GM10266 (cell line): ENCODE results near the gene MBOAT2.

ENCODE experiments used
- DNase-seq: peaks from one replicate; pipeline ENCODE4 v3.0.0; 2012; ENCODE audit errors: extremely low spot score
- TF ChIP-seq, protein P1 (sequence below): IDR thresholded peaks from 2 replicates; pipeline ENCODE4 v1.5.1; 2012; ENCODE audit warnings: mild to moderate bottlenecking, low read depth; ENCODE audit not compliant: control insufficient read depth, insufficient read depth; ENCODE audit errors: missing control alignments

Gene MBOAT2

DNA sequence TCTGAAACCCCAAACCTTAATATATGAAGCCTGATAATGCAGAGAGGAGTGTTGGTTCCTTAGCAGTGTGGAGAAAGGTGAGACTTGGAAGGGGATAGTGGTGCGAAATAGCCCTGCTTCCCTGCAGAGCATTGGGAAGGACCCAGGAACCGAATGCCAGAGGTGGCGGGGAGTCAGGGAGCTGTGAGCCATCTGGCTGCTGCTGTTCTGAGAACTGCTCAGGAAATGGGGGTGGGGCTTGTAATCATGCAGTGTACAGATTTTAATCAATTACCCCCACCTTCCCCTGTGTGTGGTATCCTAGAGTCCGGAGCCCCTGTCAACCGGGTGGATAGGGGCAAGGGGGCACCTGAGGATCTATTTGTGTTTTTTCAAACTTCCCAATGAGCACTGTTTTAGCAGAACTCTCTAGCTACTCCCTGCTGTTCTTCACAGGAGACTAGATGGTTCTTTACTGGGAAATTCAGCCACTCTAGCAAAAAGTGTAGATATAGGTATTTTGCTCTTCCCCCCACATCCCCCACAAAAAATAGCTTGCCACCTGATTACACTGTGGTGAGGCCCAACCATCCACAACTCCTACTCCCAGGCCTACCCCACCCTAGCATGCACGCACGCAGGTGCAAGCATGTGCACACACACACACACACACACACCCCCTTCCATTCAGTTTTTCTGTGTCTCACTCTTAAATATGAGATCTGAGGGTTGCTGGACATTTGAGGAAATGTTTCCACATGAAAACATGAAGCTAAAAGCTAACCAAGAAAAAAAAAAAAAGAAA is 30.1 kb upstream of the MBOAT2 start:
- DNase-seq, result no peak
- TF ChIP-seq, protein P1, sequence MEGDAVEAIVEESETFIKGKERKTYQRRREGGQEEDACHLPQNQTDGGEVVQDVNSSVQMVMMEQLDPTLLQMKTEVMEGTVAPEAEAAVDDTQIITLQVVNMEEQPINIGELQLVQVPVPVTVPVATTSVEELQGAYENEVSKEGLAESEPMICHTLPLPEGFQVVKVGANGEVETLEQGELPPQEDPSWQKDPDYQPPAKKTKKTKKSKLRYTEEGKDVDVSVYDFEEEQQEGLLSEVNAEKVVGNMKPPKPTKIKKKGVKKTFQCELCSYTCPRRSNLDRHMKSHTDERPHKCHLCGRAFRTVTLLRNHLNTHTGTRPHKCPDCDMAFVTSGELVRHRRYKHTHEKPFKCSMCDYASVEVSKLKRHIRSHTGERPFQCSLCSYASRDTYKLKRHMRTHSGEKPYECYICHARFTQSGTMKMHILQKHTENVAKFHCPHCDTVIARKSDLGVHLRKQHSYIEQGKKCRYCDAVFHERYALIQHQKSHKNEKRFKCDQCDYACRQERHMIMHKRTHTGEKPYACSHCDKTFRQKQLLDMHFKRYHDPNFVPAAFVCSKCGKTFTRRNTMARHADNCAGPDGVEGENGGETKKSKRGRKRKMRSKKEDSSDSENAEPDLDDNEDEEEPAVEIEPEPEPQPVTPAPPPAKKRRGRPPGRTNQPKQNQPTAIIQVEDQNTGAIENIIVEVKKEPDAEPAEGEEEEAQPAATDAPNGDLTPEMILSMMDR, result no peak

DNA sequence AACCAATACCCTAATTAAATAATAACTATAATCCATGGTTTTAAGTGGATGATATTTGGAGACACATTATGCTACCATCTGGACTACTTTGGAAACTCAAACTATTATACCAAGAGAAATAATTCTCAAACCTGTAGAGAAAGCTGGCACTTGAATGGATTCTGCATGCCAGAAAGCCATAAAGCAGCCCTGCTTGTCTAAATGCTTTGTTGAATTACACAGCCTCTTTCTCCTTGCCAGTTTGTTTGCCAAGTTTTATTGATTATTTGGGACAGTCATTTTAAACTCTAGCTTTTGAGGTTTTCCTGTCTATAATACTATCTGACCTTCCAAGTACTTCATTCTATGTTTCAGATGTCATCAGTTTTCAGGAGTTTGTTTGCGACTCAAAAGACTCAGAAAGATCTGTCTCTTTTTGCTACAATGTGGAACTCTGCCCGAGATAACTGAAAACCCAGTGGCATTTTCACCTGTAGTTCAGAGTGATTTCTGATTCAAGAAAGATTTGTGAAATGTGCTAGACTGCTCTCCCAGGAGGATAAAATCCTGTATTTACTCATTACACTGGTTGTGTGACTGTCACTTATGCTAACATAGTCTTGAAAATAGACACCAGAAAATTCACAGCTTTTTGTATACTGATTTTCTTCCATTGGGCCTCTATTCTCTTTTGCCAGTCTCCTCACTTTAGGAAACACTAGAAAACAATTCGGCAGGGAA is 29.2 kb upstream of the MBOAT2 start:
- TF ChIP-seq, protein P1, result no peak
- DNase-seq, result no peak

DNA sequence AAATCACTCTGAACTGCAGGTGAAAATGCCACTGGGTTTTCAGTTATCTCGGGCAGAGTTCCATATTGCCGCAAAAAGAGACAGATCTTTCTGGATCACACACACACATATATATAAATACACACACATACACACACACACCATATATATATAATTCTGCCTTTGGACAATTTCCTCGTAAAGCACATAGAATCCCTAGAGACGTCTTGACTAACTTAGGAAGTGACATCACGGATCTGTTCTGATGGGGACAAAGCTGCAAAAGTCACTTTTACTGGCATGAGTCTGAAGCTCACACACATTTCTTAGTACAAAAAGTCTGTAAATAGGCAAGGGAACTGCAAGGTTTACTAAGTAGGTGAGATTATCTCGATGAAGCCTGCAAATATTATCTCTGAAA is 28.6 kb upstream of the MBOAT2 start:
- TF ChIP-seq, protein P1, result no peak
- DNase-seq, result no peak

DNA sequence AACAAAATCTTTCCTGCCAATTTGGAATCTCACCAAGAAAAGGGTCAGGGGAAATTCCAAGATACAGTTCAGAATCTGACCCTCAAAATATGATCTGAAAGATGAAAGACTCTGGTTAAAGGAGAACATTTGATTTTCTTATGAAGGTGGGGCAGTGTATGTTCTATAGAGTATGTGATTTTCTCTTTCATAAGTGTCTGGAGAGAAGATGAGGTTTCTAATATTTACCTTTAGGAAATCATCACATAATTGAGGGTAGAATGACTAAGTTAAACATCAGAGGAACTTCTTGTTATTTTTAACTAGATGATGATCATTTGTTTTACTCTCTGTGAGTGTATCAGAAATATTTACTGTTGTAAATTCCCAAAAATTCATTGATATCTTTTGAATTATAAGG is 27.8 kb upstream of the MBOAT2 start:
- TF ChIP-seq, protein P1, result no peak
- DNase-seq, result no peak

DNA sequence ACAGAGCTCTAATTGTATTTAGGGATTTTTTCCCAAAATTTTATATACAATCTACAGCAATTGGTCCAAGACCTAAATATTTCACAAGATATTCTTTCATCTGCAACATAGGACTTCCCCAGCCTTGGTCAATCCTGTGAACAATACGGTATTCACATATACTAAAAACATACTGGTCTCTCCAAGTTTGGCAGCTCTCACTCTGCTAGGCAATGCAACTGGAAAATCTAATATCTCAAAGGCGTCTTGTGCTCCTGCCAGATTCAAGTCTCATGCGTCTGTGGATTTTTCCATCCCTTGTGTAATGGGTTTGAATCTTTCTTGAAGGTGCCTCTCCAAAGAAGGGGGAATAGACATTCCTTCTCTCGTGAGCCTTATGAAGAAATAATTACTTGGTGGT is 27.4 kb upstream of the MBOAT2 start:
- TF ChIP-seq, protein P1, result no peak
- DNase-seq, result no peak

DNA sequence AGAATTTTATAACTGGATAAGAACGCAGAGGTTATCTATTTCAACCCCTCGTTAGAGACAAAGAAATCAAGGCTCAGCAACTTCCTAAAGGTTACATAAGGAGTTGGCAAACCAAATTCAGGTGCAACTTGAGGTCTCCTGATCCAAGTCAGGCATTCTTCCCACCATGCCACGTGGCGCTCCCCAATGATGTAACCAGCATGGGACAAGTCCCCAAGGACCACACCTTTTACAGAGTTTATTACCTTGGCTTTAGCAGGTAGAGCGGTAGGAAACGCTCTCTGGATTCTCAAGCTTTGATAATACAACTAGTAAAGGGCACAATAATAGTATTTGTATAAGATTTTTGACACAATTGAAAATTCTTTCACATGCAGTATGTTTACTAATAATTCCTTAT is 26.7 kb upstream of the MBOAT2 start:
- DNase-seq, result no peak
- TF ChIP-seq, protein P1, result no peak

DNA sequence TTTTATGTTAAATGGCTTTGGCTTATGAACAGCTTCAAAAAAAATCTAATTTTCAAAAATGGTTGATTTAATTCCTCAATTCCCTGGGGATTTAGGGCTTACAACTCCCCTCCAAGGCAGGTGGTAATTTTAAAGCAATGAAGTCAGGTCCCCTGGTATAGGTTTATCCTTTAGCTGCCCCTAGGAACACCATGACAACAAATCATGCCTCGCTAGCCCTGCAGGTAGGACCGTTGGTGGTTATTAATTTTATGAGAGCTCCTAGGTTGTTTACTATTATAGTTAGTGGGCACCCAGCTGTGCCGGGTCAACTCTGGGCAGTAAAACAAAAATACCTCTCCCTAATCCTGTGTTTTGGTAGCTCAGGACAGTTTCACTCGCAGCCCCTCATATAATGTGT is 26.2 kb upstream of the MBOAT2 start:
- TF ChIP-seq, protein P1, result no peak
- DNase-seq, result no peak
